Measurements from ENCODE around the gene SRP19.
"Not testable (repeated sequence)": the region's sequence is repeated elsewhere in the genome, so short reads cannot be mapped to it uniquely, and the experiment has no call there.

Gene SRP19

GRCh38 chr5:112883192-112883591 is 22.1 kb downstream of the SRP19 start:
- Mint-ChIP-seq H3K4me3 (no peak overlapping the region), H3K27me3 (ENCODE audit: low read depth) (no peaks in the 10 kb centered on the region), H3K9me3 (no peaks in the 10 kb centered on the region), H3K27ac (no peak overlapping the region), H3K4me1 (ENCODE audit: low read depth) (peaks cover 35% of the 10 kb centered on the region), H3K36me3 (ENCODE audit: low read depth) (peaks cover 45% of the 10 kb centered on the region)
- no peak for DNase-seq (ENCODE audit: low spot score)

- Mint-ChIP-seq H3K27ac (no peak overlapping the region), H3K9me3 (peaks cover 5% of the 10 kb centered on the region), H3K4me3 (no peak overlapping the region), H3K4me1 (ENCODE audit: low read depth) (peaks cover 34% of the 10 kb centered on the region), H3K27me3 (ENCODE audit: low read depth) (no peaks in the 10 kb centered on the region), H3K36me3 (ENCODE audit: low read depth) (peaks cover 48% of the 10 kb centered on the region)
- DNase-seq (ENCODE audit: low spot score), result no peak
These were observed 23.9 kb downstream of the SRP19 start for GRCh38 chr5:112885001-112885400.

GRCh38 chr5:112886975-112887374 is 25.9 kb downstream of the SRP19 start:
- Mint-ChIP-seq H3K27ac (peak overlapping the region; percentile 67), H3K4me1 (ENCODE audit: low read depth) (peaks cover 34% of the 10 kb centered on the region), H3K9me3 (peaks cover 5% of the 10 kb centered on the region), H3K36me3 (ENCODE audit: low read depth) (peaks cover 47% of the 10 kb centered on the region), H3K4me3 (peak overlapping the region; percentile 55), H3K27me3 (ENCODE audit: low read depth) (no peaks in the 10 kb centered on the region)
- no peak for DNase-seq (ENCODE audit: low spot score)

GRCh38 chr5:112892066-112892465 is 31.0 kb downstream of the SRP19 start:
- peaks cover 29% of the 10 kb centered on the region for H3K4me1 Mint-ChIP-seq (ENCODE audit: low read depth)
- H3K27me3 Mint-ChIP-seq (ENCODE audit: low read depth); H3K4me3 Mint-ChIP-seq; H3K27ac Mint-ChIP-seq; DNase-seq (ENCODE audit: low spot score); H3K9me3 Mint-ChIP-seq: not testable (repeated sequence)
- peaks cover 56% of the 10 kb centered on the region for H3K36me3 Mint-ChIP-seq (ENCODE audit: low read depth)

- Mint-ChIP-seq H3K4me1 (ENCODE audit: low read depth) (peaks cover 26% of the 10 kb centered on the region), H3K36me3 (ENCODE audit: low read depth) (peaks cover 57% of the 10 kb centered on the region)
These were observed 31.7 kb downstream of the SRP19 start for GRCh38 chr5:112892776-112893175.

DNA sequence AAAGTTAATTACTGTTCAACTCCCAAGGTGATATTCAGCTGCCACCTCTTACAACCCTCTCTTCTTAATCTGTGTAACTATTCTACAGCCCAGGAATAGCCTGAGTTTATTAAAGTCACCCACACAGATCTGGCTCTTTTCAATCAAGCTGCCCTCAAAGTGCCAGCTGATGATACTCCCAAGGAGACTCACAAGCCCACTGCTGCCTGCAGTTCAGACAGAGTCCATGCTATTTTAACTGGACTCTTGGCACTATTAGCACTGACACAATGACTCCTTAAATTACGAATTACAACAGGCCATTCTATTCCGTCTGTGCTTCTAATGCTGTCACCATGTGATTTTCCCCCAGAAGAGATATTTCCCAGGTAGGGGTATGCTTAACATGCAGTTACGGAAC is 34.6 kb downstream of the SRP19 start:
- Mint-ChIP-seq H3K9me3 (no peaks in the 10 kb centered on the region), H3K4me1 (ENCODE audit: low read depth) (peaks cover 19% of the 10 kb centered on the region), H3K4me3 (no peak overlapping the region), H3K27me3 (ENCODE audit: low read depth) (no peaks in the 10 kb centered on the region), H3K36me3 (ENCODE audit: low read depth) (peaks cover 56% of the 10 kb centered on the region), H3K27ac (no peak overlapping the region)
- no peak for DNase-seq (ENCODE audit: low spot score)

More at GRCh38 chr5:112892776-112893175, 31.7 kb downstream of the SRP19 start:
- no peak for DNase-seq (ENCODE audit: low spot score)
- peaks cover 5% of the 10 kb centered on the region for H3K9me3 Mint-ChIP-seq
- no peaks in the 10 kb centered on the region for H3K27me3 Mint-ChIP-seq (ENCODE audit: low read depth)
- no peak overlapping the region for H3K27ac Mint-ChIP-seq
- no peak overlapping the region for H3K4me3 Mint-ChIP-seq

DNA sequence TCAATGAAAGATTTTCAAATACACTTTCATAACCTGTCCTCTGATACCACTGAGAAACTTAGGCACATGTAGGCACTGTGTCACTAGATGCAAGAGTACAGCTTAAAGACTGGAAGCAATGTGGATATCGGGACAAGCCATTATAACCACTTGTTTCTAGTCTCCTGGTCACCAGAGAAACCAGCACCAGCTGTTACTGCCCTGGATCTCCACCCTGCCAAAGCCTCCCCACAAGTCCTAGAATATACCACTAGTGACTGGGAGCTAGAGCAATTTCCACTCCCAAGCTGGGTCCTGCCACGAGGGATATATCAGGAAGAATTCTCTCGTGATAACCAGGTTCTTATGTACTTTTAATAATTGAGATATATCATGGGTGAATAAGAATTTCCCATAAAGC is 41.5 kb downstream of the SRP19 start:
- no peak for DNase-seq (ENCODE audit: low spot score)
- Mint-ChIP-seq H3K27me3 (ENCODE audit: low read depth) (no peaks in the 10 kb centered on the region), H3K9me3 (no peaks in the 10 kb centered on the region), H3K4me1 (ENCODE audit: low read depth) (peaks cover 10% of the 10 kb centered on the region), H3K4me3 (no peak overlapping the region), H3K36me3 (ENCODE audit: low read depth) (peaks cover 42% of the 10 kb centered on the region), H3K27ac (no peak overlapping the region)

DNA sequence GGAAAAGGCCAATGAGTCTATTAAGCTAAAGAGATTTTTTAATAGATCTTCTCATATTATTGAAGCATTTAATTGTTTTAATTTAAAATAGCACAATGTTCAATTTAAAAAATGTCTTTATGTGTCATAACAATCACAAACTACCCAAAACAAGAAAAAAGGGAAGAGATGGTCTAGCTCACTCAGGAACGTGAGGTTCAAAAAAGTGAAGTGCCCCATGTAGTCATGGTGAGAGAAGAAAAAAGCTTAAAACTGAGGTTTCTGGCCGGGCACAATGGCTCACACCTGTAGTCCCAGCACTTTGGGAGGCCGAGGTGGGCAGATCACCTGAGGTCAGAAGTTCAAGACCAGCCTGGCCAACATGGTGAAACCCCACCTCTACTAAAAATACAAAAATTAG is 43.9 kb downstream of the SRP19 start:
- not testable (repeated sequence) for H3K4me1 Mint-ChIP-seq (ENCODE audit: low read depth); H3K4me3 Mint-ChIP-seq; H3K27me3 Mint-ChIP-seq (ENCODE audit: low read depth); H3K9me3 Mint-ChIP-seq; H3K27ac Mint-ChIP-seq; DNase-seq (ENCODE audit: low spot score)
- peaks cover 38% of the 10 kb centered on the region for H3K36me3 Mint-ChIP-seq (ENCODE audit: low read depth)

DNA sequence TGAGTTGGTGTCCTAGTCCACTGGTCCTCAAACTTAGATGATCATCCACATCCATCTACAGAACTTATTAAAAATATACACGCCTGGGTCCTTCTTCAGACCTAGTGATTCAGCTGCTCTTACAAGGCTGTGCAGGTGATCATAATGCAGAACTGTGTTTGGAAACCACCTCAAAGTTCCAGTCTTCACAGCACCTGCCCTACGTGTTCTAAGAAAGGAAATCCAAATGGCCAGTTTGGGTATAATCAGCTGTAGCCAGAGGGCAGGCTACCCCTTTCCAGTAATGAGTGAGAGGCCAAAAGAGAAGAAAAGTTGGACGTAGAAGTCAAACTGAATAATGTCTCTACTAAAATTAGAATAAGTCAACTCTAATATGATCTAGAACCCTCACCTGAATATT is 45.5 kb downstream of the SRP19 start:
- no peaks in the 10 kb centered on the region for H3K9me3 Mint-ChIP-seq
- no peaks in the 10 kb centered on the region for H3K27me3 Mint-ChIP-seq (ENCODE audit: low read depth)
- no peak overlapping the region for H3K4me3 Mint-ChIP-seq
- no peak overlapping the region for H3K27ac Mint-ChIP-seq
- no peak for DNase-seq (ENCODE audit: low spot score)
- H3K4me1 Mint-ChIP-seq (ENCODE audit: low read depth), result peaks cover 12% of the 10 kb centered on the region
- H3K36me3 Mint-ChIP-seq (ENCODE audit: low read depth), result peaks cover 44% of the 10 kb centered on the region

GRCh38 chr5:112907166-112907631 is 46.1 kb downstream of the SRP19 start:
- H3K27me3 Mint-ChIP-seq (ENCODE audit: low read depth), result no peaks in the 10 kb centered on the region
- peaks cover 16% of the 10 kb centered on the region for H3K4me1 Mint-ChIP-seq (ENCODE audit: low read depth)
- peak overlapping the region; percentile 46 for H3K27ac Mint-ChIP-seq
- H3K4me3 Mint-ChIP-seq, result no peak overlapping the region
- DNase-seq (ENCODE audit: low spot score), result no peak
- peaks cover 46% of the 10 kb centered on the region for H3K36me3 Mint-ChIP-seq (ENCODE audit: low read depth)
- H3K9me3 Mint-ChIP-seq, result no peaks in the 10 kb centered on the region

GRCh38 chr5:112908854-112909253 is 47.8 kb downstream of the SRP19 start:
- H3K36me3 Mint-ChIP-seq (ENCODE audit: low read depth), result peaks cover 45% of the 10 kb centered on the region
- H3K4me1 Mint-ChIP-seq (ENCODE audit: low read depth), result peaks cover 21% of the 10 kb centered on the region
- no peak overlapping the region for H3K4me3 Mint-ChIP-seq

GRCh38 chr5:112910529-112910928 is 49.4 kb downstream of the SRP19 start:
- Mint-ChIP-seq H3K36me3 (ENCODE audit: low read depth) (peaks cover 49% of the 10 kb centered on the region), H3K4me1 (ENCODE audit: low read depth) (peaks cover 30% of the 10 kb centered on the region), H3K9me3 (no peaks in the 10 kb centered on the region), H3K4me3 (no peak overlapping the region), H3K27ac (no peak overlapping the region), H3K27me3 (ENCODE audit: low read depth) (no peaks in the 10 kb centered on the region)
- DNase-seq (ENCODE audit: low spot score), result no peak

More at GRCh38 chr5:112908854-112909253, 47.8 kb downstream of the SRP19 start:
- no peak overlapping the region for H3K27ac Mint-ChIP-seq
- H3K27me3 Mint-ChIP-seq (ENCODE audit: low read depth), result no peaks in the 10 kb centered on the region
- no peaks in the 10 kb centered on the region for H3K9me3 Mint-ChIP-seq
- DNase-seq (ENCODE audit: low spot score), result no peak

DNA sequence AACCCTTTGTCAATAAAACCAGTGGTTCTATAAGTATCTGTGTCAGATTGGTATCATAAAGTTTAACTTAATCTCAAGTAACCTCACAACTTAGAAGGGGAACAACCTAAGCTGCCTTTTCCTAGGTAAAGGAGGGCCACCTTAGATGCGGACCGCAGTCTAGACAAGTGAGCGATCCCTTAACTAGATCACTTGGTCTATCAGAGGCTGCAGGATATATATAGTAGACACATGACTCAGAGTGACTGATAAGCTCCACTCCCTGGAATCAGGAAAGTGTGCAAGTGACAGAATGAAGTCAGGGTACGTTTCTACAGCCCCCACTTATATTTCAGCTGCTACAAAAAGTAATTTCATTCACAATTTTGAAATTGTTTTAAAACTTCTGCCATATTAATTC is 53.5 kb downstream of the SRP19 start:
- Mint-ChIP-seq H3K27ac (peak overlapping the region; percentile 11), H3K27me3 (ENCODE audit: low read depth) (no peaks in the 10 kb centered on the region), H3K4me1 (ENCODE audit: low read depth) (peaks cover 60% of the 10 kb centered on the region), H3K9me3 (no peaks in the 10 kb centered on the region), H3K4me3 (no peak overlapping the region), H3K36me3 (ENCODE audit: low read depth) (peaks cover 68% of the 10 kb centered on the region)
- DNase-seq (ENCODE audit: low spot score), result no peak

GRCh38 chr5:112915831-112916230 is 54.7 kb downstream of the SRP19 start:
- no peak for DNase-seq (ENCODE audit: low spot score)
- Mint-ChIP-seq H3K9me3 (no peaks in the 10 kb centered on the region), H3K27me3 (ENCODE audit: low read depth) (no peaks in the 10 kb centered on the region), H3K36me3 (ENCODE audit: low read depth) (peaks cover 65% of the 10 kb centered on the region), H3K4me3 (peak overlapping the region; percentile 61), H3K4me1 (ENCODE audit: low read depth) (peaks cover 67% of the 10 kb centered on the region), H3K27ac (peak overlapping the region; percentile 70)

GRCh38 chr5:112917453-112917995 is 56.4 kb downstream of the SRP19 start:
- Mint-ChIP-seq H3K27me3 (ENCODE audit: low read depth) (no peaks in the 10 kb centered on the region), H3K4me1 (ENCODE audit: low read depth) (peaks cover 61% of the 10 kb centered on the region), H3K36me3 (ENCODE audit: low read depth) (peaks cover 60% of the 10 kb centered on the region), H3K27ac (peak overlapping the region; percentile 42), H3K9me3 (no peaks in the 10 kb centered on the region), H3K4me3 (peak overlapping the region; percentile 10)
- no peak for DNase-seq (ENCODE audit: low spot score)
